ENCODE data around the gene TNNT2. TPM values are rescaled to one million over a fixed set of nuclear protein-coding genes. Genes with fewer than 3 reads are reported as not detected.
A peak's percentile ranks its signal among the peaks of the same experiment; 100 is the strongest.

The TNNT2 gene
- total and polyA plus RNA-seq, 2 of the 13 experiments (the other 11 are each of a cell fraction or from before 2014, with no cell fraction given), result 0.20 to 0.63 TPM

DNA sequence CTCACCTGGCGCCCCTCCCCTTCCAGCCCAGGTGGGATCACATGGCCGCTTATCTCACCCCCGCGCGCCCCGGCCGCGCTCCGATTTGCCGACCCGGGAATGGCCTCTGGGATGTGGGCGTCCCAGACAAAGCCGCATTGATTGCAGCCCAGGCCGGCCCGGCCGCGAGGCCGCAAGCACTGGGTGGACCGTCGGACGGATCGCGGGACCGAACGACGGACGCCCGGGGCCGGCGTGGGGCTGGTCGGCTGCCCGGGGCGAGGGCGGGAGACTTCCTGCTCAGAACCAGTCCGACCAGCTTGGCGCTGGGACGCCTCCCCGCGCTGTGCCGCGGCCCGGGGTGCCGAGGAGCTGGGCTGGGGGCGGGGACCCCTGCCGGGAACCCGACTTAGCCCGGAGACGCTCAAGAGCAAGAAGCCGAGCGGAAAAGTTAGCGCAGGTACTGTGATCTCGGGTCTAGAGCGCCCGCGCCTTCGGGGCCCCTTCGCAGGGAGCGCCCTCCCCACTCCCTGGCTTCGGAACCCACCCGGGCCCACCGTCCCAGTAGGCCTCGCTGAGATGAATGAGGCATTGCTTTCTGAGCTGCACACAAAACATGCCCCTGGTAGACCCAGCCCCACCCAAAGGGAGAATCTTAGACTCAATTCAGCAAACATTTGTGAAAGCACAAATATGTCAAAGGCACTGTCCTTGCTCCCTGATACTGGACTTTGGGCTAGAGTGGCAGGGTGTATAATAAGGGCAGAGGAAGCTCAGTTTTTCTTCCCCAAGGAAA lies 22.1 kb upstream of the TNNT2 start (continued):
- TF ChIP-seq, protein P1, sequence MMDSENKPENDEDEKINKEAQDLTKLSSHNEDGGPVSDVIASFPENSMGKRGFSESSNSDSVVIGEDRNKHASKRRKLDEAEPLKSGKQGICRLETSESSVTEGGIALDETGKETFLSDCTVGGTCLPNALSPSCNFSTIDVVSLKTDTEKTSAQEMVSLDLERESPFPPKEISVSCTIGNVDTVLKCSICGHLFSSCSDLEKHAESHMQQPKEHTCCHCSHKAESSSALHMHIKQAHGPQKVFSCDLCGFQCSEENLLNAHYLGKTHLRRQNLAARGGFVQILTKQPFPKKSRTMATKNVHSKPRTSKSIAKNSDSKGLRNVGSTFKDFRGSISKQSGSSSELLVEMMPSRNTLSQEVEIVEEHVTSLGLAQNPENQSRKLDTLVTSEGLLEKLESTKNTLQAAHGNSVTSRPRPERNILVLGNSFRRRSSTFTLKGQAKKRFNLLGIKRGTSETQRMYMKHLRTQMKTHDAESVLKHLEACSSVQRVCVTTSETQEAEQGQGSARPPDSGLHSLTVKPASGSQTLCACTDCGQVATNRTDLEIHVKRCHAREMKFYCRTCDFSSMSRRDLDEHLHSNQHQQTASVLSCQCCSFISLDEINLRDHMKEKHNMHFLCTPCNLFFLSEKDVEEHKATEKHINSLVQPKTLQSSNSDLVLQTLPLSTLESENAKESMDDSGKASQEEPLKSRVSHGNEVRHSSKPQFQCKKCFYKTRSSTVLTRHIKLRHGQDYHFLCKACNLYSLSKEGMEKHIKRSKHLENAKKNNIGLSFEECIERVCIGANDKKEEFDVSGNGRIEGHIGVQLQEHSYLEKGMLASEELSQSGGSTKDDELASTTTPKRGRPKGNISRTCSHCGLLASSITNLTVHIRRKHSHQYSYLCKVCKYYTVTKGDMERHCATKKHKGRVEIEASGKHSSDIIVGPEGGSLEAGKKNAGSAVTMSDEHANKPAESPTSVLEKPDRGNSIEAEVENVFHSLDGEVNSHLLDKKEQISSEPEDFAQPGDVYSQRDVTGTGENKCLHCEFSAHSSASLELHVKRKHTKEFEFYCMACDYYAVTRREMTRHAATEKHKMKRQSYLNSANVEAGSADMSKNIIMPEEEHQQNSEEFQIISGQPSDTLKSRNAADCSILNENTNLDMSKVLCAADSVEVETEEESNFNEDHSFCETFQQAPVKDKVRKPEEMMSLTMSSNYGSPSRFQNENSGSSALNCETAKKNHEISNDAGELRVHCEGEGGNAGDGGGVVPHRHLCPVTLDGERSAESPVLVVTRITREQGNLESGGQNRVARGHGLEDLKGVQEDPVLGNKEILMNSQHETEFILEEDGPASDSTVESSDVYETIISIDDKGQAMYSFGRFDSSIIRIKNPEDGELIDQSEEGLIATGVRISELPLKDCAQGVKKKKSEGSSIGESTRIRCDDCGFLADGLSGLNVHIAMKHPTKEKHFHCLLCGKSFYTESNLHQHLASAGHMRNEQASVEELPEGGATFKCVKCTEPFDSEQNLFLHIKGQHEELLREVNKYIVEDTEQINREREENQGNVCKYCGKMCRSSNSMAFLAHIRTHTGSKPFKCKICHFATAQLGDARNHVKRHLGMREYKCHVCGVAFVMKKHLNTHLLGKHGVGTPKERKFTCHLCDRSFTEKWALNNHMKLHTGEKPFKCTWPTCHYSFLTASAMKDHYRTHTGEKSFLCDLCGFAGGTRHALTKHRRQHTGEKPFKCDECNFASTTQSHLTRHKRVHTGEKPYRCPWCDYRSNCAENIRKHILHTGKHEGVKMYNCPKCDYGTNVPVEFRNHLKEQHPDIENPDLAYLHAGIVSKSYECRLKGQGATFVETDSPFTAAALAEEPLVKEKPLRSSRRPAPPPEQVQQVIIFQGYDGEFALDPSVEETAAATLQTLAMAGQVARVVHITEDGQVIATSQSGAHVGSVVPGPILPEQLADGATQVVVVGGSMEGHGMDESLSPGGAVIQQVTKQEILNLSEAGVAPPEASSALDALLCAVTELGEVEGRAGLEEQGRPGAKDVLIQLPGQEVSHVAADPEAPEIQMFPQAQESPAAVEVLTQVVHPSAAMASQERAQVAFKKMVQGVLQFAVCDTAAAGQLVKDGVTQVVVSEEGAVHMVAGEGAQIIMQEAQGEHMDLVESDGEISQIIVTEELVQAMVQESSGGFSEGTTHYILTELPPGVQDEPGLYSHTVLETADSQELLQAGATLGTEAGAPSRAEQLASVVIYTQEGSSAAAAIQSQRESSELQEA (CRISPR knock-in tag; IDR thresholded peaks at IDR 0.05; ENCODE audit: not compliant biosample characterization), result peak; percentile 70
- peak; percentile 66 for TF ChIP-seq ZNF883 (CRISPR knock-in tag; IDR thresholded peaks at IDR 0.05; ENCODE audit: not compliant biosample characterization)
- TF ChIP-seq ZFP90 (CRISPR knock-in tag; IDR thresholded peaks at IDR 0.05; ENCODE audit: borderline replicate concordance), result no peak; the same call in 1 of the 2 replicates
- TF ChIP-seq ZNF790 (CRISPR knock-in tag; IDR thresholded peaks at IDR 0.05; ENCODE audit: borderline replicate concordance), result peak; percentile 63; the same call in 1 of the 2 replicates
- no peak for TF ChIP-seq MLLT10 (CRISPR knock-in tag; IDR thresholded peaks at IDR 0.05)
- peak; percentile 71; the same call in 1 of the 2 replicates for TF ChIP-seq ZNF605 (CRISPR knock-in tag; IDR thresholded peaks at IDR 0.05)
- peak; percentile 98 for TF ChIP-seq ZEB1 (IDR thresholded peaks at IDR 0.05; ENCODE audit: insufficient replicate concordance, low read depth)
- 0 out of 2 replicates have a peak, but pooled peaks have one; percentile 50 for TF ChIP-seq NCOR1 (IDR thresholded peaks at IDR 0.05; ENCODE audit: borderline replicate concordance, low read length)
- TF ChIP-seq, protein P2, sequence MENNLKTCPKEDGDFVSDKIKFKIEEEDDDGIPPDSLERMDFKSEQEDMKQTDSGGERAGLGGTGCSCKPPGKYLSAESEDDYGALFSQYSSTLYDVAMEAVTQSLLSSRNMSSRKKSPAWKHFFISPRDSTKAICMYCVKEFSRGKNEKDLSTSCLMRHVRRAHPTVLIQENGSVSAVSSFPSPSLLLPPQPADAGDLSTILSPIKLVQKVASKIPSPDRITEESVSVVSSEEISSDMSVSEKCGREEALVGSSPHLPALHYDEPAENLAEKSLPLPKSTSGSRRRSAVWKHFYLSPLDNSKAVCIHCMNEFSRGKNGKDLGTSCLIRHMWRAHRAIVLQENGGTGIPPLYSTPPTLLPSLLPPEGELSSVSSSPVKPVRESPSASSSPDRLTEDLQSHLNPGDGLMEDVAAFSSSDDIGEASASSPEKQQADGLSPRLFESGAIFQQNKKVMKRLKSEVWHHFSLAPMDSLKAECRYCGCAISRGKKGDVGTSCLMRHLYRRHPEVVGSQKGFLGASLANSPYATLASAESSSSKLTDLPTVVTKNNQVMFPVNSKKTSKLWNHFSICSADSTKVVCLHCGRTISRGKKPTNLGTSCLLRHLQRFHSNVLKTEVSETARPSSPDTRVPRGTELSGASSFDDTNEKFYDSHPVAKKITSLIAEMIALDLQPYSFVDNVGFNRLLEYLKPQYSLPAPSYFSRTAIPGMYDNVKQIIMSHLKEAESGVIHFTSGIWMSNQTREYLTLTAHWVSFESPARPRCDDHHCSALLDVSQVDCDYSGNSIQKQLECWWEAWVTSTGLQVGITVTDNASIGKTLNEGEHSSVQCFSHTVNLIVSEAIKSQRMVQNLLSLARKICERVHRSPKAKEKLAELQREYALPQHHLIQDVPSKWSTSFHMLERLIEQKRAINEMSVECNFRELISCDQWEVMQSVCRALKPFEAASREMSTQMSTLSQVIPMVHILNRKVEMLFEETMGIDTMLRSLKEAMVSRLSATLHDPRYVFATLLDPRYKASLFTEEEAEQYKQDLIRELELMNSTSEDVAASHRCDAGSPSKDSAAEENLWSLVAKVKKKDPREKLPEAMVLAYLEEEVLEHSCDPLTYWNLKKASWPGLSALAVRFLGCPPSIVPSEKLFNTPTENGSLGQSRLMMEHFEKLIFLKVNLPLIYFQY (CRISPR knock-in tag; IDR thresholded peaks at IDR 0.05; ENCODE audit: borderline replicate concordance), result peak; percentile 84
- TF ChIP-seq ZBTB7A (CRISPR knock-in tag; IDR thresholded peaks at IDR 0.05), result peak; percentile 61
- TF ChIP-seq ETV6 (CRISPR knock-in tag; conservative IDR thresholded peaks at IDR 0.05), result 0 out of 2 replicates have a peak, but pooled peaks have one; percentile 49
- TF ChIP-seq, protein P3, sequence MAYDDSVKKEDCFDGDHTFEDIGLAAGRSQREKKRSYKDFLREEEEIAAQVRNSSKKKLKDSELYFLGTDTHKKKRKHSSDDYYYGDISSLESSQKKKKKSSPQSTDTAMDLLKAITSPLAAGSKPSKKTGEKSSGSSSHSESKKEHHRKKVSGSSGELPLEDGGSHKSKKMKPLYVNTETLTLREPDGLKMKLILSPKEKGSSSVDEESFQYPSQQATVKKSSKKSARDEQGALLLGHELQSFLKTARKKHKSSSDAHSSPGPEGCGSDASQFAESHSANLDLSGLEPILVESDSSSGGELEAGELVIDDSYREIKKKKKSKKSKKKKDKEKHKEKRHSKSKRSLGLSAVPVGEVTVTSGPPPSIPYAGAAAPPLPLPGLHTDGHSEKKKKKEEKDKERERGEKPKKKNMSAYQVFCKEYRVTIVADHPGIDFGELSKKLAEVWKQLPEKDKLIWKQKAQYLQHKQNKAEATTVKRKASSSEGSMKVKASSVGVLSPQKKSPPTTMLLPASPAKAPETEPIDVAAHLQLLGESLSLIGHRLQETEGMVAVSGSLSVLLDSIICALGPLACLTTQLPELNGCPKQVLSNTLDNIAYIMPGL (CRISPR knock-in tag; IDR thresholded peaks at IDR 0.05; ENCODE audit: borderline replicate concordance in 1 of 2, low read depth in 1 of 2), result peak; percentile 41 to 87; a peak in 3 of 4 replicates
